PFSK-1 (cell line): ENCODE measurements around the gene ITSN2.

ENCODE experiments used
- FOXP2 ChIP-seq: optimal IDR thresholded peaks from 2 replicates; pipeline ENCODE3; 2011; ENCODE audit warnings: borderline replicate concordance, control low read depth, inconsistent platforms; ENCODE audit not compliant: insufficient read depth; ENCODE audit errors: extremely low read length, extremely low read depth
- POLR2AphosphoS5 ChIP-seq: IDR thresholded peaks from 2 replicates; pipeline ENCODE4 v1.6.1; 2012; ENCODE audit warnings: low read depth, mild to moderate bottlenecking, control low read depth, low read length, moderate library complexity
- SIN3A ChIP-seq: IDR thresholded peaks from 2 replicates; pipeline ENCODE4 v1.6.1; 2012; ENCODE audit warnings: mild to moderate bottlenecking, low read length, moderate library complexity, borderline replicate concordance; ENCODE audit not compliant: insufficient read depth
- TAF1 ChIP-seq: IDR thresholded peaks from 2 replicates; pipeline ENCODE4 v1.6.1; 2012; ENCODE audit warnings: low read length, control low read depth, borderline replicate concordance; ENCODE audit not compliant: insufficient read depth
- TF ChIP-seq, protein P1 (sequence below), 2 experiments: IDR thresholded peaks; 2 replicates each; pipeline versions ENCODE4 v1.6.1 to v1.8.0; 2011 to 2012; ENCODE audit warnings: low read depth in 2 of 2, low read length in 2 of 2, control low read depth in 1 of 2, inconsistent platforms in 1 of 2, mild to moderate bottlenecking in 1 of 2, moderate library complexity in 1 of 2; ENCODE audit not compliant: insufficient read depth in 1 of 2

Gene ITSN2

DNA sequence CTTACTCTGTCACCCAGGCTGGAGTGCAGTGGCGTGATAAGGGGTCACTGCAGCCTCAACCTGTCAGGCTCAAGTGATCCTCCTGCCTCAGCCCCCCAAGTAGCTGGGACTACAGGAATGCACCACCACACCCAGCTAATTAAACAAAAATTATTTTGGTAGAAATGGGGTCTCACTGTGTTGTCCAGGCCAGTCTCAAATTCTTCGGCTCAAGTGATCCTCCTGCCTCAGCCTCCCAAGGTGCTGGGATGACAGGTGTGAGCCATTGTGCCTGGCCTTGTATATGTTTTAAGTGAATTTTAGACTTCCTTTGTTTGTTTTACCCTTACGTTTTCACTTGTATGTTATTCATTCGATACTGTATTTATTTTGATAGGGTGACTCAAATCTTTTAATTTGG is 34.7 kb upstream of the ITSN2 start:
- TF ChIP-seq FOXP2: no peak

DNA sequence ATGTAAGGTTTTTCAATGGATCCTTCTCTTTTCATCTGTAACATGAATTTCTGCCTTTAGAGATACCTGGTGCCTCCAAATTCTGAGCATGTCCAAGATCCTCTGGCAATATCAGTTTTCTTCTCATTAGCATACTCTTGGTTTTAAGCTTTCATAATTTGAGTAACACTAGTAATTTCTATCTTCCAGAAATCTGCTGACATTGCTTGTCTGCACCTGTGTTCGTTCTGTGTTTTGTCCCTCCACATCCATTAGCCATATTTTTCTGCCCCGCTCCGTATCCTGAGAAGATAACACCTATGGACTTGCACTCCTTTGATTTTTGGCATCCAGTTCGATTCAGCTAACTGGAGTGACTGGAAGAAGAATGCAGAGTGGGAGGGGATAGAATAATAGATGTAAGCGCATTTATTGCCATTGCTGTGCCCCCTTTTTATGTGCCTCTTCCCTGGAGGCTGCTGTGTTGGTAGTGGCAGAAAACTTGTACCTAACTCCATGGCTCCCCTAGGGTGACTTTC is 32.3 kb upstream of the ITSN2 start:
- no peak for TF ChIP-seq SIN3A
- no peak for TF ChIP-seq TAF1
- no peak for TF ChIP-seq FOXP2
- TF ChIP-seq, protein P1, sequence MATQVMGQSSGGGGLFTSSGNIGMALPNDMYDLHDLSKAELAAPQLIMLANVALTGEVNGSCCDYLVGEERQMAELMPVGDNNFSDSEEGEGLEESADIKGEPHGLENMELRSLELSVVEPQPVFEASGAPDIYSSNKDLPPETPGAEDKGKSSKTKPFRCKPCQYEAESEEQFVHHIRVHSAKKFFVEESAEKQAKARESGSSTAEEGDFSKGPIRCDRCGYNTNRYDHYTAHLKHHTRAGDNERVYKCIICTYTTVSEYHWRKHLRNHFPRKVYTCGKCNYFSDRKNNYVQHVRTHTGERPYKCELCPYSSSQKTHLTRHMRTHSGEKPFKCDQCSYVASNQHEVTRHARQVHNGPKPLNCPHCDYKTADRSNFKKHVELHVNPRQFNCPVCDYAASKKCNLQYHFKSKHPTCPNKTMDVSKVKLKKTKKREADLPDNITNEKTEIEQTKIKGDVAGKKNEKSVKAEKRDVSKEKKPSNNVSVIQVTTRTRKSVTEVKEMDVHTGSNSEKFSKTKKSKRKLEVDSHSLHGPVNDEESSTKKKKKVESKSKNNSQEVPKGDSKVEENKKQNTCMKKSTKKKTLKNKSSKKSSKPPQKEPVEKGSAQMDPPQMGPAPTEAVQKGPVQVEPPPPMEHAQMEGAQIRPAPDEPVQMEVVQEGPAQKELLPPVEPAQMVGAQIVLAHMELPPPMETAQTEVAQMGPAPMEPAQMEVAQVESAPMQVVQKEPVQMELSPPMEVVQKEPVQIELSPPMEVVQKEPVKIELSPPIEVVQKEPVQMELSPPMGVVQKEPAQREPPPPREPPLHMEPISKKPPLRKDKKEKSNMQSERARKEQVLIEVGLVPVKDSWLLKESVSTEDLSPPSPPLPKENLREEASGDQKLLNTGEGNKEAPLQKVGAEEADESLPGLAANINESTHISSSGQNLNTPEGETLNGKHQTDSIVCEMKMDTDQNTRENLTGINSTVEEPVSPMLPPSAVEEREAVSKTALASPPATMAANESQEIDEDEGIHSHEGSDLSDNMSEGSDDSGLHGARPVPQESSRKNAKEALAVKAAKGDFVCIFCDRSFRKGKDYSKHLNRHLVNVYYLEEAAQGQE (IDR thresholded peaks at IDR 0.05; ENCODE audit: insufficient read depth in 1 of 2, low read depth in 2 of 2, low read length in 2 of 2): no peak
- no peak for TF ChIP-seq POLR2AphosphoS5

DNA sequence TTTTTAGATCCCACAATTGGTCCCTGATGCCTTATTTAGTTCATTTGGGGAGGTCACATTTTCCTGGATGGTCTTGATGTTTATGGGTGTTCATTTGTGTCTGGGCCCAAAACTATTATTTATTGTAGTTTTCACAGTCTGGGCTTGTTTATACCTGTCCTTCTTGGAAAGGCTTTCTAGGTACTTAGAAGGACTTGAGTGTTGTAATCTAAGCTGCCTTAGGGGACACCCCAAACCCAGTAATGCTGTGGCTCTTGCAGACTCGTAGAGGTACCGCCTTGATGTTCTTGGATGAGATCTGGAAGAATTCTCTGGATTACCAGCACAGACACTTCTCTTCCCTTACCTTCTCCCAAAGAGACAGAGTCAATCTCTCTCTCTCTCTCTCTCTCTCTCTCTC is 25.0 kb upstream of the ITSN2 start:
- TF ChIP-seq FOXP2 (no peak), TAF1 (no peak)

DNA sequence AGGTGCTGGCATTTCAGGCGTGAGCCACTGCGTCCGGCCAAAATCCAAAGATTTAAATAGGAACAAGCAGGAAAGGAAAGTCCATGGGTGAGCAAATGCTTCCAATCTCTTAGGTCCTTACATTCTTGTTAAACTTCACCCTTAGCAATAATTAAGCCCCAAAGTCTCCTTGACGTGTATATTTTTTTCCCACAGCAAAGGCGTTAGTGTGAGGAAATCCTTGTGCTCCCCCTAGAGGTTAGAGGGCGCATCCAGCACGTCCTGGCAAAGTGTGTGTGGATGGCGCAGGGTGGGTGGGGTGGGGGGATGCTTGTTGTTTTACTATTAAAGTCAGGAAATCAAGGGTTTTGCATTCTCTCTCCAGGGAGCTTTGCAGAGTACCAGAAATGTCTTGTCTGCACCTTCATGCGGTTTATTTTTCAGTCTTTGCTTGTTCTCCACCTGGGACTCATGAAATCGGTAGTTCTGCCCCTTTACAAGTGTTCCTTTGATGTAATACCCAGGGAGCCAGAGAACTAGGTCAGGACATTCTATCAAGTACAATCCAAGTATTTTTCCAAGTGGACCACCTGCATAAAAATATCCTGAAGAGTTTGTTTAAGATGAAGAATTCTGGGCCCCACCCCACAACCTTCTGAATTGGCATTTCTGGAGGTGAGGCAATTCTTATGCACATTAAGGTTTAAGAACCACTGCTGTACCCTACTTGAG is 22.2 kb upstream of the ITSN2 start:
- TF ChIP-seq SIN3A: no peak
- no peak for TF ChIP-seq POLR2AphosphoS5
- TF ChIP-seq FOXP2: no peak
- TF ChIP-seq TAF1: no peak
- TF ChIP-seq, protein P1 (IDR thresholded peaks at IDR 0.05; ENCODE audit: insufficient read depth in 1 of 2, low read depth in 2 of 2, low read length in 2 of 2): no peak

DNA sequence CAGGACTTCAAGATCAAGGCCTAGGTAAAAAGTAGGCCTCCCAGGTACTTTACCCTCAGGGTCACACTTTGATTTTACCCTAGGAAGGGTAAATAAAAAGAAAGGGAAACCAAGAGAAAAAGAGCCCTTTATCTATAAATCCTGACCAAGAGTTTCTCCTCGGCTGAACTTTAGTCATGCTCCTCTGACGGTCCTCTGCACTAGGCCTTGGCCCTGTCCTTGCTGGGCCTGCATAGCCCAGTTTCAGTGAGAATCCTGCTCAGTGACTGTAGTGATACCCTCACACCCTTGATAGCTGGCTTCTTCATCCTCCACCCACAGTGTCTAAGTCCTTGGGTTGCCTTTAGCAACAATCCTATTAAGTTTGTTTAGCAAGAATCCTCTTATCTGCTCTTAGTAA is 20.5 kb upstream of the ITSN2 start:
- no peak for TF ChIP-seq SIN3A
- no peak for TF ChIP-seq POLR2AphosphoS5
- no peak for TF ChIP-seq FOXP2
- TF ChIP-seq, protein P1 (IDR thresholded peaks at IDR 0.05; ENCODE audit: insufficient read depth in 1 of 2, low read depth in 2 of 2, low read length in 2 of 2): no peak

DNA sequence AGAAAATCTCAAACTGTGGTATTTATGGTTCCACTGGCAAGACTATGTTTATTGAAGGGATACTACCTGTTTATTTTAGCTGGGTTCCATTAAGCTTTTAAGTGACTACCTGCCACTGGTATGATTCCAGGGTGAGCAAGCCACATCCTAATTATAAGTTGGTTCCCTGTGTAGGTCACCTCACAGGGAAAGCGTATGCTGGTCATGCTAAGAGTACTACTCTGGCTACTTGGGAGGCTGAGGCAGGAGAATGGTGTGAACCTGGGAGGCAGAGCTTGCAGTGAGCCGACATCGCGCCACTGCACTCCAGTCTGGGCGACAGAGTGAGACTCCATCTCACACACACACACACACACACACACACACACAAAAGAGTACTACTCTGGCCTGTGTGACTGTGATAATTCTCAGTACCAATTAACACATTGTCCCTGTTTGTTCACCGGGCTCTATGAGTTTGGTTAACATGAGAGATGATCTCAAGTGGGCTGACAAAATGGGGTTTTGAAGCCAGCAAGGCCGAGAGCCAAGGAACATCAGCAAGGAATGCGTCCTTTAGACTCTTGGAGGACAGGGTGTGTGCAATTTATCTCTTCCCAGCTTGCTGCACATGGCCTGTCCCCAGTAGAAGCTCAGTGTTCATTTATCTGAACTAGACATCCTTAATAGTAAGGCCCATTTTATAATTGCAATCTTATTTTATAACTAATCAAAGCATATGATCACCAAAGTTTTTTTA is 15.2 kb upstream of the ITSN2 start:
- TF ChIP-seq SIN3A (no peak), FOXP2 (no peak), POLR2AphosphoS5 (no peak), TAF1 (no peak)
- TF ChIP-seq, protein P1 (IDR thresholded peaks at IDR 0.05; ENCODE audit: insufficient read depth in 1 of 2, low read depth in 2 of 2, low read length in 2 of 2): no peak
